ENCODE results near the gene MAFF.

MAFF gene

GRCh38 chr22:38248280-38248679 is 46.5 kb downstream of the MAFF start:
- DNase-seq (ENCODE audit: low spot score) = no peak

- no peak for DNase-seq (ENCODE audit: low spot score)
Observed at GRCh38 chr22:38249301-38249700, 47.5 kb downstream of the MAFF start.

- no peak for DNase-seq (ENCODE audit: low spot score)
Observed at GRCh38 chr22:38249803-38250642, 48.2 kb downstream of the MAFF start.

- DNase-seq (ENCODE audit: low spot score) = no peak
Observed at GRCh38 chr22:38250643-38251340, 49.0 kb downstream of the MAFF start.

- DNase-seq (ENCODE audit: low spot score) = no peak
Observed at GRCh38 chr22:38251341-38251692, 49.5 kb downstream of the MAFF start.

GRCh38 chr22:38255697-38256096 is 53.9 kb downstream of the MAFF start:
- DNase-seq (ENCODE audit: low spot score) = no peak

GRCh38 chr22:38257181-38257580 is 55.4 kb downstream of the MAFF start:
- DNase-seq (ENCODE audit: low spot score) = no peak

GRCh38 chr22:38257650-38258250 is 56.0 kb downstream of the MAFF start:
- no peak for DNase-seq (ENCODE audit: low spot score)

GRCh38 chr22:38258895-38259294 is 57.1 kb downstream of the MAFF start:
- DNase-seq (ENCODE audit: low spot score) = no peak

- no peak for DNase-seq (ENCODE audit: low spot score)
Observed at GRCh38 chr22:38259370-38259769, 57.6 kb downstream of the MAFF start.

- DNase-seq (ENCODE audit: low spot score) = no peak
Observed at GRCh38 chr22:38260761-38261681, 59.2 kb downstream of the MAFF start.

GRCh38 chr22:38262051-38262795 is 60.4 kb downstream of the MAFF start:
- no peak for DNase-seq (ENCODE audit: low spot score)

- DNase-seq (ENCODE audit: low spot score) = no peak
Observed at GRCh38 chr22:38264322-38264843, 62.6 kb downstream of the MAFF start.
